Measurements from ENCODE around the gene TYRP1.

TYRP1 gene

DNA sequence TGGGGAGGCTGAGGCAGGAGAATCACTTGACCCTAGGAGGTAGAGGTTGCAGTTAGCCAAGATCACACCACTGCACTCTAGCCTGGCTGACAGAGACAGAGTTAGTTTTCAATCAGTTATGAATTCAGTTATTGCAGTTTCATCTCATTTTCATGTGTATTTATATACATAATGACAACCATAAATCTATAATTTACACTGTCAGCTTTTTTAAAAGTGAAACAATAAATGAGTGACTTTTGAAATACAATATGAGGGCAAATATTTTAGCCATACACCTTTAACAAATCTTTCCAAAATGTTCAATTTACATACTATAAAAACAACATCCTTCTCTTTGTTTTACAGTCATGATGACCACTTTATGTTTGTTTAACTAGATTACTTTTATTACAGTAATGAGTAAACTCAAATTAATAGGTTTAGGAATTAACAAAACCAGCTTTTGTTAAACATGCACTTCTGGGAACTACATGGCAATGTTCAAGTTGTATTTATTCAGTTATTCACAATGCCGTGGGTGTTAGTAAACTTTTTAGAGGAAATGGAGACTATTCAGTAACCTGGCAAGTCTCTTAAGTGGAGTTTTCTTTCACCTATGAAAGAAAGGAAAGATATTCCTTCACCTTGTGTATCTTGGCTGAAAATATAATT, 12.7 kb downstream of the TYRP1 start:
- Histone ChIP-seq H3K27ac (ENCODE audit: low read depth, low read length) (no peak overlapping the region), H3K23ac (ENCODE audit: low read length) (no peak overlapping the region), H4K5ac (ENCODE audit: low read length) (no peak overlapping the region), H3K79me1 (ENCODE audit: low read length) (no peaks in the 10 kb centered on the region), H4K8ac (ENCODE audit: low read depth, low read length) (no peak overlapping the region), H3K18ac (ENCODE audit: low read length) (no peak overlapping the region), H2BK120ac (ENCODE audit: low read depth, low read length) (no peak overlapping the region), H2BK15ac (replicated peaks; ENCODE audit: low read depth) (no peak overlapping the region), H3K4ac (ENCODE audit: low read depth, low read length) (no peak overlapping the region), H3K4me1 (ENCODE audit: control insufficient read depth, low read depth, low read length) (no peaks in the 10 kb centered on the region), H3K36me3 (ENCODE audit: control insufficient read depth, insufficient read depth, low read length) (no peaks in the 10 kb centered on the region), H2AK5ac (ENCODE audit: low read length) (no peak overlapping the region), H3K9ac (ENCODE audit: low read length) (no peak overlapping the region), H3K27me3 (ENCODE audit: insufficient read depth, low read length, poor library complexity) (no peaks in the 10 kb centered on the region), H2BK5ac (ENCODE audit: low read length) (no peak overlapping the region), H3K56ac (ENCODE audit: low read length) (no peak overlapping the region), H3K4me2 (ENCODE audit: low read length) (no peak overlapping the region), H3K79me2 (ENCODE audit: control insufficient read depth, insufficient read depth, low read length) (no peaks in the 10 kb centered on the region), H3K4me3 (ENCODE audit: low read length) (no peak overlapping the region)
- no CpG with 5 or more reads among the region's 1 CpG for WGBS (ENCODE audit: extremely low coverage, insufficient coverage, low lambda C conversion rate)
- no peak for DNase-seq

GRCh38 chr9:12708562-12709298, 15.5 kb downstream of the TYRP1 start:
- Histone ChIP-seq H3K79me1 (ENCODE audit: low read length) (no peaks in the 10 kb centered on the region), H2BK5ac (ENCODE audit: low read length) (no peak overlapping the region), H3K4me2 (ENCODE audit: low read length) (no peak overlapping the region), H3K4me3 (ENCODE audit: low read length) (no peak overlapping the region), H3K4ac (ENCODE audit: low read depth, low read length) (peak overlapping the region; percentile 36), H3K23ac (ENCODE audit: low read length) (no peak overlapping the region), H3K4me1 (ENCODE audit: control insufficient read depth, low read depth, low read length) (no peaks in the 10 kb centered on the region), H4K5ac (ENCODE audit: low read length) (no peak overlapping the region), H3K56ac (ENCODE audit: low read length) (no peak overlapping the region), H2AK5ac (ENCODE audit: low read length) (no peak overlapping the region), H2BK15ac (replicated peaks; ENCODE audit: low read depth) (no peak overlapping the region), H3K79me2 (ENCODE audit: control insufficient read depth, insufficient read depth, low read length) (no peaks in the 10 kb centered on the region), H3K9ac (ENCODE audit: low read length) (no peak overlapping the region), H4K8ac (ENCODE audit: low read depth, low read length) (no peak overlapping the region), H3K18ac (ENCODE audit: low read length) (peak overlapping the region; percentile 60), H3K27me3 (ENCODE audit: insufficient read depth, low read length, poor library complexity) (no peaks in the 10 kb centered on the region), H2BK120ac (ENCODE audit: low read depth, low read length) (no peak overlapping the region), H3K27ac (ENCODE audit: low read depth, low read length) (no peak overlapping the region), H3K36me3 (ENCODE audit: control insufficient read depth, insufficient read depth, low read length) (no peaks in the 10 kb centered on the region)
- DNase-seq, result no peak
- WGBS (ENCODE audit: extremely low coverage, insufficient coverage, low lambda C conversion rate), result no CpG with 5 or more reads among the region's 5 CpGs

DNA sequence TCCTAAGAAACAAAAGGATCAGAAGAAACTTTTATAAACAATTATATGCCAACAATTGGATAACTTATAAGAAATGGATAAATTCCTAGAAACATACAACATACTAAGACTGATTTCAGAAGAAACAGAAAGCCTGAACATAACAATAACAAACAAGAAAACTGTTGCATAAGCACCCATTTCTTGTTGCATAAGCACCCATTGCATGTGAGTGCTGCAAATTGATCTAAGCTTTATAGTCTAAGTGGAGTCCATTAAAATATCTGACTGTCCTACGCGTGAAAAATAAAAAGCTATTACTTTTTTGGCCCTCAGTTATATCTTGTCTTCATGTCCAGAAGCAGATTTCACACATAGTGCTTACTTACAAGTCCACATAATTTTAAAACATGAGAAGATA, 19.3 kb downstream of the TYRP1 start:
- Histone ChIP-seq H3K4ac (ENCODE audit: low read depth, low read length) (no peak overlapping the region), H3K79me2 (ENCODE audit: control insufficient read depth, insufficient read depth, low read length) (no peaks in the 10 kb centered on the region)
- WGBS (ENCODE audit: extremely low coverage, insufficient coverage, low lambda C conversion rate), result no CpG with 5 or more reads among the region's 2 CpGs

GRCh38 chr9:12715268-12715667, 22.1 kb downstream of the TYRP1 start:
- Histone ChIP-seq H3K27ac (ENCODE audit: low read depth, low read length) (no peak overlapping the region), H4K8ac (ENCODE audit: low read depth, low read length) (no peak overlapping the region), H3K56ac (ENCODE audit: low read length) (no peak overlapping the region), H3K79me2 (ENCODE audit: control insufficient read depth, insufficient read depth, low read length) (no peaks in the 10 kb centered on the region), H3K9ac (ENCODE audit: low read length) (no peak overlapping the region), H3K27me3 (ENCODE audit: insufficient read depth, low read length, poor library complexity) (no peaks in the 10 kb centered on the region), H3K23ac (ENCODE audit: low read length) (no peak overlapping the region), H3K4me2 (ENCODE audit: low read length) (no peak overlapping the region), H3K18ac (ENCODE audit: low read length) (no peak overlapping the region), H2BK120ac (ENCODE audit: low read depth, low read length) (no peak overlapping the region), H2BK15ac (replicated peaks; ENCODE audit: low read depth) (no peak overlapping the region), H4K5ac (ENCODE audit: low read length) (no peak overlapping the region), H2AK5ac (ENCODE audit: low read length) (no peak overlapping the region), H3K36me3 (ENCODE audit: control insufficient read depth, insufficient read depth, low read length) (no peaks in the 10 kb centered on the region), H3K79me1 (ENCODE audit: low read length) (no peaks in the 10 kb centered on the region), H2BK5ac (ENCODE audit: low read length) (no peak overlapping the region), H3K4ac (ENCODE audit: low read depth, low read length) (no peak overlapping the region), H3K4me1 (ENCODE audit: control insufficient read depth, low read depth, low read length) (no peaks in the 10 kb centered on the region), H3K4me3 (ENCODE audit: low read length) (no peak overlapping the region)
- DNase-seq, result no peak
- no CpG with 5 or more reads among the region's 3 CpGs for WGBS (ENCODE audit: extremely low coverage, insufficient coverage, low lambda C conversion rate)

More for the DNA sequence above, 19.3 kb downstream of the TYRP1 start:
- Histone ChIP-seq H3K4me2 (ENCODE audit: low read length) (no peak overlapping the region), H4K5ac (ENCODE audit: low read length) (no peak overlapping the region), H2BK120ac (ENCODE audit: low read depth, low read length) (no peak overlapping the region), H2BK15ac (replicated peaks; ENCODE audit: low read depth) (no peak overlapping the region), H3K36me3 (ENCODE audit: control insufficient read depth, insufficient read depth, low read length) (no peaks in the 10 kb centered on the region), H4K8ac (ENCODE audit: low read depth, low read length) (no peak overlapping the region), H3K18ac (ENCODE audit: low read length) (no peak overlapping the region), H3K4me3 (ENCODE audit: low read length) (no peak overlapping the region), H3K79me1 (ENCODE audit: low read length) (no peaks in the 10 kb centered on the region), H3K27me3 (ENCODE audit: insufficient read depth, low read length, poor library complexity) (no peaks in the 10 kb centered on the region), H3K4me1 (ENCODE audit: control insufficient read depth, low read depth, low read length) (no peaks in the 10 kb centered on the region), H2AK5ac (ENCODE audit: low read length) (no peak overlapping the region), H3K9ac (ENCODE audit: low read length) (no peak overlapping the region), H2BK5ac (ENCODE audit: low read length) (no peak overlapping the region), H3K23ac (ENCODE audit: low read length) (no peak overlapping the region), H3K27ac (ENCODE audit: low read depth, low read length) (no peak overlapping the region), H3K56ac (ENCODE audit: low read length) (no peak overlapping the region)
- no peak for DNase-seq

DNA sequence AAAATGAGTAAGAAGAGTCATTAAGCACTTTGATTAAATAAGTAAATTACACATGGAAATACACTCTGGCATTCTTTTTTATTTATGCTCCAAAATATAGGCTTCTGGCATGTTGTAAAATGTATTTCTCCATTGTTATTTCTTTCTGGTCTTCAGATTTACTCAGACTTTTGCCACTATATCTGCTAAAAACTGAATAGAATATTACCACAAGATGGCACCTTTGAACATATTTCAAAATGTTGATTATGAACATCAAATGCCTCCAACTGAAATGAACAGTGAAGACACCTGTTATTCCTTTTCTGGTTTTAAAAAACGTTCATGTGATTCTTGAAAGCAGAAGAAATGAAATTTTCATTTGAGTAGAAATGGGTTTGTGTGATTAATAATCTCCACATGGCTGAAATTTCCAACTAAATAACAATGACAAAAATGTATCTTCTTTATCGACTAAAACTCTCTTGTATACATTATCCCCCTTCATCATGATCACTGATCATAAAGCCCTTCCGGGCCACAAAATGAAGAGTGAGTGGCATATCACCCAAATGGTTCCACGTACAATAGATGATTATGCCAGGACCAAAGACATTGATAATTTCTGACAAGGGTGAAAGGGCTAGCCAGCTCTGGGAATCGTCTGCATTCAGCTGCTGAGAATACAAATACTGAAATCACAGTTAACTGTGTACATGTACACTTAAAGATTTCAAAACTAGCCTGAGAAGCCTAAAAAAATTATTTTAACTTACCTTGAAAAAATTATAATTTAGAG, 23.8 kb downstream of the TYRP1 start:
- no peak for DNase-seq
- H2BK5ac ChIP-seq (ENCODE audit: low read length), result no peak overlapping the region
- H3K56ac ChIP-seq (ENCODE audit: low read length), result no peak overlapping the region
- H3K23ac ChIP-seq (ENCODE audit: low read length), result no peak overlapping the region
- H3K4ac ChIP-seq (ENCODE audit: low read depth, low read length), result no peak overlapping the region
- no peak overlapping the region for H3K9ac ChIP-seq (ENCODE audit: low read length)
- no peaks in the 10 kb centered on the region for H3K27me3 ChIP-seq (ENCODE audit: insufficient read depth, low read length, poor library complexity)
- H3K18ac ChIP-seq (ENCODE audit: low read length), result no peak overlapping the region
- H3K79me2 ChIP-seq (ENCODE audit: control insufficient read depth, insufficient read depth, low read length), result no peaks in the 10 kb centered on the region
- no peaks in the 10 kb centered on the region for H3K36me3 ChIP-seq (ENCODE audit: control insufficient read depth, insufficient read depth, low read length)
- no peak overlapping the region for H3K4me2 ChIP-seq (ENCODE audit: low read length)
- H2BK15ac ChIP-seq (replicated peaks; ENCODE audit: low read depth), result no peak overlapping the region
- H3K4me3 ChIP-seq (ENCODE audit: low read length), result no peak overlapping the region
- H2AK5ac ChIP-seq (ENCODE audit: low read length), result no peak overlapping the region
- no peak overlapping the region for H2BK120ac ChIP-seq (ENCODE audit: low read depth, low read length)
- no peaks in the 10 kb centered on the region for H3K79me1 ChIP-seq (ENCODE audit: low read length)
- H4K5ac ChIP-seq (ENCODE audit: low read length), result no peak overlapping the region
- H3K27ac ChIP-seq (ENCODE audit: low read depth, low read length), result no peak overlapping the region
- H4K8ac ChIP-seq (ENCODE audit: low read depth, low read length), result no peak overlapping the region
- H3K4me1 ChIP-seq (ENCODE audit: control insufficient read depth, low read depth, low read length), result no peaks in the 10 kb centered on the region
- WGBS (ENCODE audit: extremely low coverage, insufficient coverage, low lambda C conversion rate), result no CpG with 5 or more reads among the region's 5 CpGs
